Measurements from ENCODE around the gene DCC. TPM values are rescaled to one million over a fixed set of nuclear protein-coding genes. Genes with fewer than 3 reads are reported as not detected.
A peak's percentile ranks its signal among the peaks of the same experiment; 100 is the strongest.

The DCC gene
- polyA plus RNA-seq, 2 of the 4 experiments (the other 2 are of a cell fraction), result 0.12 TPM; not detected in 1

DNA sequence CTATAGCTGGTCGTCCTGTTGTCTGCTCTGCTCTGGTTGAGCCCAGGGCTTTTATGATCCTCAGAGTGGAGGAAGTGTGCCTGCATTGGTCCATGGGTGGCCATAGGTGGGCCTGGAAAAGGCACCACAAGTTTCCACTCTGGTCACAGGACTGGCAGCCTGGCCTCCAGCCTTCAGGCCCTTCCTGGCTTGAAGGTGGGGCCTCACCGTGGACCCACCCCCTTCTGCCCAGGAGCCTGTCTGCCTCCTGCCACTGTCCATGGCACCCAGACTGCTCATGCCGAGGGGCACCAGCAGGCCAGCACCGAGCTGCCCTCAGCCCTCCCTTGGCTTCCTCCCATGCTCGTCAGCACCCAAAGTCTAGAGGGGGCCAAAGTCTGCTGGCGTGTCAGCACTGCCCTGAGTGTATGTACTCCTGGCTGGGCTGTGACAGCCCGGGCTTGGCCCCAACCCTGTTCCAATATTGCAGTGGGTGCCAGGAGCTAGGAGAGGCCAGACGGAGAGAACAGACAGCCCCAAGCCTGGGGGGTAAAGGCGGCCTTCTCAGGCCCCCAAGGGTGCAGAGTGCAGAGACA lies 529.4 kb downstream of the DCC start (continued):
- TF ChIP-seq REST (IDR thresholded peaks at IDR 0.05) (no peak), ZNF302 (CRISPR knock-in tag; IDR thresholded peaks at IDR 0.05) (no peak), JUNB (IDR thresholded peaks at IDR 0.05) (no peak), EHF (CRISPR knock-in tag; IDR thresholded peaks at IDR 0.05) (no peak)

- POLR2A ChIA-PET, result no interaction called here
- Histone ChIP-seq H3K4me1 (no peaks in the 10 kb centered on the region), H3K4me2 (no peak overlapping the region), H3K9me3 (no peaks in the 10 kb centered on the region), H3K4me3 (no peak overlapping the region), H3K27ac (no peak overlapping the region)
- DNase-seq (ENCODE audit: low read depth in 1 of 2, low spot score in 1 of 2) (peak in 1 of 2 experiments; percentile 1), ATAC-seq (no peak), FAIRE-seq (no peak)
- CTCF ChIA-PET, result no interaction called here
- 42% methylated on average over 13 of the region's 21 CpGs for WGBS (ENCODE audit: missing lambda C conversion rate)
- no peak for TF ChIP-seq FOSL2 (IDR thresholded peaks at IDR 0.05)
- TF ChIP-seq FOSL2 (CRISPR knock-in tag; IDR thresholded peaks at IDR 0.05), result no peak
- no peak for TF ChIP-seq FOSB (CRISPR knock-in tag; IDR thresholded peaks at IDR 0.05)
- no peak for TF ChIP-seq TFCP2L1 (CRISPR knock-in tag; IDR thresholded peaks at IDR 0.05)
- no peak for TF ChIP-seq HEYL (CRISPR knock-in tag; IDR thresholded peaks at IDR 0.05)
- no peak for TF ChIP-seq CHD2 (IDR thresholded peaks at IDR 0.05; ENCODE audit: low read length, partially characterized antibody)
- TF ChIP-seq SMC3 (IDR thresholded peaks at IDR 0.05), result no peak
- TF ChIP-seq ZNF302 (CRISPR knock-in tag; IDR thresholded peaks at IDR 0.05), result no peak
- no peak for TF ChIP-seq ZC3H11A (IDR thresholded peaks at IDR 0.05)
- no peak for TF ChIP-seq CEBPB (IDR thresholded peaks at IDR 0.05)
- no peak for TF ChIP-seq ZFP36 (IDR thresholded peaks at IDR 0.05; ENCODE audit: borderline replicate concordance, partially characterized antibody)
- TF ChIP-seq HOXA7 (CRISPR knock-in tag; IDR thresholded peaks at IDR 0.05), result no peak
- no peak for TF ChIP-seq REST (IDR thresholded peaks at IDR 0.05)
- no peak for TF ChIP-seq HDAC2 (IDR thresholded peaks at IDR 0.05)
- TF ChIP-seq NFE2L2 (conservative IDR thresholded peaks at IDR 0.05; ENCODE audit: low read length), result no peak
- no peak for TF ChIP-seq GATA3 (IDR thresholded peaks at IDR 0.05; ENCODE audit: borderline replicate concordance)
- no peak for TF ChIP-seq ZSCAN20 (CRISPR knock-in tag; IDR thresholded peaks at IDR 0.05)
- TF ChIP-seq RAD21 (conservative IDR thresholded peaks at IDR 0.05 in 1 of 2, IDR thresholded peaks at IDR 0.05 in 1 of 2), result no peak
- no peak for TF ChIP-seq SREBF2 (IDR thresholded peaks at IDR 0.05)
Observed at GRCh38 chr18:52869942-52870907, 530.2 kb downstream of the DCC start.

All from A549 (cell line).